ENCODE results near the gene PTPRM. TPM values are rescaled to one million over a fixed set of nuclear protein-coding genes. Genes with fewer than 3 reads are reported as not detected.

The PTPRM gene
- polyA plus RNA-seq, 1 of the 3 experiments (the other 2 are of a cell fraction), result 16.0 TPM

DNA sequence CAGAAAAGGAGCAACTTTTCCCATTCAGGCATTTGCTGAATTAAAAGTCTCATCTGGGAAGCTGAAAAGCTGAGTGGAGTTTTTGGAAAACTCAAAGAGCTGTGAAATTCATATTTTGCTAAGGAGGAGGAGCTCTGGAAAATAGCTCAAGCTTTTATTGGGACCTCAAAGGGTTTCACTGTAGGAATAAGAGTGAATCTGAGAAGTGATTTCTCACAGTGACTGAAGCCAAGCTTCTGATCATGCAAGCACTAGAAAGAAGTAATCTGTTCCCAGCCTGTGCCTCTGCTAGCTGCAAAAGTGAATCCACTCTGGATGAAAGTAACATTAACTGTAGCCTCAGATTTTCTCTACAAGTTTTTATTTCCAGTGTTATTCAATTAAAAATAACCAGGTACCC is 283.3 kb downstream of the PTPRM start:
- Histone ChIP-seq H3K79me2 (ENCODE audit: insufficient read depth) (no peaks in the 10 kb centered on the region), H3F3A (replicated peaks; ENCODE audit: insufficient read depth) (no peaks in the 10 kb centered on the region), H2AFZ (ENCODE audit: low read depth) (no peak overlapping the region), H3K27ac (ENCODE audit: low read depth in 2 of 2, low read length in 1 of 2) (no peak overlapping the region), H3K9me3 (no peaks in the 10 kb centered on the region), H3K36me3 (replicated peaks in 1 of 2; ENCODE audit: control insufficient read depth in 1 of 2, insufficient read depth in 2 of 2, low read length in 1 of 2) (no peaks in the 10 kb centered on the region), H3K27me3 (ENCODE audit: insufficient read depth) (no peaks in the 10 kb centered on the region), H3K9me2 (no peaks in the 10 kb centered on the region), H3K4me1 (ENCODE audit: control insufficient read depth in 1 of 2, insufficient read depth in 2 of 2, low read depth in 1 of 2, low read length in 1 of 2) (no peaks in the 10 kb centered on the region; a peak in 1 of 4 replicates), H3K4me3 (ENCODE audit: low read depth in 2 of 2, low read length in 1 of 2) (no peak overlapping the region), H4K20me1 (ENCODE audit: insufficient read depth) (no peaks in the 10 kb centered on the region), H3K9ac (no peak overlapping the region), H3K4me2 (no peak overlapping the region)
- TF ChIP-seq IRF3 (IDR thresholded peaks at IDR 0.05; ENCODE audit: low read depth, low read length) (no peak), NFIC (IDR thresholded peaks at IDR 0.05; ENCODE audit: borderline replicate concordance) (no peak), CHD2 (IDR thresholded peaks at IDR 0.05; ENCODE audit: low read length, partially characterized antibody) (no peak), USF1 (IDR thresholded peaks at IDR 0.05; ENCODE audit: borderline replicate concordance, low read depth) (no peak), EZH2phosphoT487 (IDR thresholded peaks at IDR 0.05; ENCODE audit: borderline replicate concordance, low read depth) (no peak), FOSL2 (IDR thresholded peaks at IDR 0.05; ENCODE audit: borderline replicate concordance, low read depth) (no peak), RAD21 (IDR thresholded peaks at IDR 0.05; ENCODE audit: low read length) (no peak), TCF12 (IDR thresholded peaks at IDR 0.05) (no peak)
- TF ChIP-seq, protein P1, sequence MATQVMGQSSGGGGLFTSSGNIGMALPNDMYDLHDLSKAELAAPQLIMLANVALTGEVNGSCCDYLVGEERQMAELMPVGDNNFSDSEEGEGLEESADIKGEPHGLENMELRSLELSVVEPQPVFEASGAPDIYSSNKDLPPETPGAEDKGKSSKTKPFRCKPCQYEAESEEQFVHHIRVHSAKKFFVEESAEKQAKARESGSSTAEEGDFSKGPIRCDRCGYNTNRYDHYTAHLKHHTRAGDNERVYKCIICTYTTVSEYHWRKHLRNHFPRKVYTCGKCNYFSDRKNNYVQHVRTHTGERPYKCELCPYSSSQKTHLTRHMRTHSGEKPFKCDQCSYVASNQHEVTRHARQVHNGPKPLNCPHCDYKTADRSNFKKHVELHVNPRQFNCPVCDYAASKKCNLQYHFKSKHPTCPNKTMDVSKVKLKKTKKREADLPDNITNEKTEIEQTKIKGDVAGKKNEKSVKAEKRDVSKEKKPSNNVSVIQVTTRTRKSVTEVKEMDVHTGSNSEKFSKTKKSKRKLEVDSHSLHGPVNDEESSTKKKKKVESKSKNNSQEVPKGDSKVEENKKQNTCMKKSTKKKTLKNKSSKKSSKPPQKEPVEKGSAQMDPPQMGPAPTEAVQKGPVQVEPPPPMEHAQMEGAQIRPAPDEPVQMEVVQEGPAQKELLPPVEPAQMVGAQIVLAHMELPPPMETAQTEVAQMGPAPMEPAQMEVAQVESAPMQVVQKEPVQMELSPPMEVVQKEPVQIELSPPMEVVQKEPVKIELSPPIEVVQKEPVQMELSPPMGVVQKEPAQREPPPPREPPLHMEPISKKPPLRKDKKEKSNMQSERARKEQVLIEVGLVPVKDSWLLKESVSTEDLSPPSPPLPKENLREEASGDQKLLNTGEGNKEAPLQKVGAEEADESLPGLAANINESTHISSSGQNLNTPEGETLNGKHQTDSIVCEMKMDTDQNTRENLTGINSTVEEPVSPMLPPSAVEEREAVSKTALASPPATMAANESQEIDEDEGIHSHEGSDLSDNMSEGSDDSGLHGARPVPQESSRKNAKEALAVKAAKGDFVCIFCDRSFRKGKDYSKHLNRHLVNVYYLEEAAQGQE (IDR thresholded peaks at IDR 0.05; ENCODE audit: low read depth, low read length), result no peak
- DNase-seq, result no peak
- ChIA-PET POLR2A (no interaction called here), CTCF (interaction anchor here (0.7 to 1.0 kb wide), 2 partner anchors 16 to 29 kb away, joined by 3 read pairs; no protein-coding TSS in a partner anchor)

- Histone ChIP-seq H3K36me3 (replicated peaks in 1 of 2; ENCODE audit: control insufficient read depth in 1 of 2, insufficient read depth in 2 of 2, low read length in 1 of 2) (no peaks in the 10 kb centered on the region), H2AFZ (ENCODE audit: low read depth) (no peak overlapping the region), H3F3A (replicated peaks; ENCODE audit: insufficient read depth) (no peaks in the 10 kb centered on the region), H3K9me2 (no peaks in the 10 kb centered on the region), H3K4me2 (no peak overlapping the region), H3K27ac (ENCODE audit: low read depth in 2 of 2, low read length in 1 of 2) (no peak overlapping the region), H3K4me1 (ENCODE audit: control insufficient read depth in 1 of 2, insufficient read depth in 2 of 2, low read depth in 1 of 2, low read length in 1 of 2) (peaks cover 0 to 9% of the 10 kb centered on the region in 2 experiments; a peak in 1 of 4 replicates), H3K9me3 (no peaks in the 10 kb centered on the region), H3K4me3 (ENCODE audit: low read depth in 2 of 2, low read length in 1 of 2) (no peak overlapping the region), H3K9ac (no peak overlapping the region), H4K20me1 (ENCODE audit: insufficient read depth) (no peaks in the 10 kb centered on the region), H3K79me2 (ENCODE audit: insufficient read depth) (no peaks in the 10 kb centered on the region), H3K27me3 (ENCODE audit: insufficient read depth) (no peaks in the 10 kb centered on the region)
- no peak for DNase-seq
- ChIA-PET POLR2A (no interaction called here), CTCF (no interaction called here)
- WGBS (ENCODE audit: low lambda C conversion rate), result 54% methylated on average over 1 of the region's 1 CpG
- TF ChIP-seq RAD21 (IDR thresholded peaks at IDR 0.05; ENCODE audit: low read length), result no peak
- TF ChIP-seq ELF1 (IDR thresholded peaks at IDR 0.05), result no peak
- no peak for TF ChIP-seq MEF2A (IDR thresholded peaks at IDR 0.05; ENCODE audit: borderline replicate concordance, low read depth)
- TF ChIP-seq RXRA (IDR thresholded peaks at IDR 0.05; ENCODE audit: borderline replicate concordance, low read depth), result no peak
- no peak for TF ChIP-seq JUND (IDR thresholded peaks at IDR 0.05)
- TF ChIP-seq CHD2 (IDR thresholded peaks at IDR 0.05; ENCODE audit: low read length, partially characterized antibody), result no peak
- no peak for TF ChIP-seq GATA2 (CRISPR knock-in tag; IDR thresholded peaks at IDR 0.05)
- TF ChIP-seq, protein P2, sequence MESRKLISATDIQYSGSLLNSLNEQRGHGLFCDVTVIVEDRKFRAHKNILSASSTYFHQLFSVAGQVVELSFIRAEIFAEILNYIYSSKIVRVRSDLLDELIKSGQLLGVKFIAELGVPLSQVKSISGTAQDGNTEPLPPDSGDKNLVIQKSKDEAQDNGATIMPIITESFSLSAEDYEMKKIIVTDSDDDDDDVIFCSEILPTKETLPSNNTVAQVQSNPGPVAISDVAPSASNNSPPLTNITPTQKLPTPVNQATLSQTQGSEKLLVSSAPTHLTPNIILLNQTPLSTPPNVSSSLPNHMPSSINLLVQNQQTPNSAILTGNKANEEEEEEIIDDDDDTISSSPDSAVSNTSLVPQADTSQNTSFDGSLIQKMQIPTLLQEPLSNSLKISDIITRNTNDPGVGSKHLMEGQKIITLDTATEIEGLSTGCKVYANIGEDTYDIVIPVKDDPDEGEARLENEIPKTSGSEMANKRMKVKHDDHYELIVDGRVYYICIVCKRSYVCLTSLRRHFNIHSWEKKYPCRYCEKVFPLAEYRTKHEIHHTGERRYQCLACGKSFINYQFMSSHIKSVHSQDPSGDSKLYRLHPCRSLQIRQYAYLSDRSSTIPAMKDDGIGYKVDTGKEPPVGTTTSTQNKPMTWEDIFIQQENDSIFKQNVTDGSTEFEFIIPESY (IDR thresholded peaks at IDR 0.05; ENCODE audit: borderline replicate concordance, low read depth), result no peak
- TF ChIP-seq RFX5 (IDR thresholded peaks at IDR 0.05; ENCODE audit: low read length), result no peak
- TF ChIP-seq EP300 (IDR thresholded peaks at IDR 0.05; ENCODE audit: borderline replicate concordance in 1 of 2, low read depth in 1 of 2, low read length in 1 of 2), result no peak
- TF ChIP-seq, protein P1 (IDR thresholded peaks at IDR 0.05; ENCODE audit: low read depth, low read length), result no peak
Measured at GRCh38 chr18:7855028-7855427, 287.9 kb downstream of the PTPRM start.
